ENCODE measurements around the gene ADH1C. TPM values are rescaled to one million over a fixed set of nuclear protein-coding genes. Genes with fewer than 3 reads are reported as not detected.

The ADH1C gene
- total and polyA plus RNA-seq, 2 experiments from 2014 or later = 4.4 to 13.7 TPM

GRCh38 chr4:99305638-99306400 lies 46.7 kb downstream of the ADH1C start:
- no peaks in the 10 kb centered on the region for H3K79me2 ChIP-seq
- H3K36me3 ChIP-seq (replicated peaks; ENCODE audit: insufficient read depth, low read depth) = no peaks in the 10 kb centered on the region
- no peaks in the 10 kb centered on the region for H3K27me3 ChIP-seq
- H3K4me2 ChIP-seq = no peak overlapping the region
- H2AFZ ChIP-seq = no peak overlapping the region
- no peaks in the 10 kb centered on the region for H3K9me2 ChIP-seq (replicated peaks; ENCODE audit: insufficient read depth)
- WGBS (ENCODE audit: low lambda C conversion rate, missing lambda C conversion rate) = 90% methylated on average over 11 of the region's 11 CpGs
- no peak overlapping the region for H3K4me3 ChIP-seq
- no peaks in the 10 kb centered on the region for H3K4me1 ChIP-seq (ENCODE audit: insufficient read depth)
- no peak overlapping the region for H3K27ac ChIP-seq
- H3K9me3 ChIP-seq (ENCODE audit: low read depth) = no peaks in the 10 kb centered on the region
- TF ChIP-seq EZH2 (IDR thresholded peaks at IDR 0.05; ENCODE audit: borderline replicate concordance) (no peak), CTCF (IDR thresholded peaks at IDR 0.05; ENCODE audit: poor library complexity) (no peak), EZH2phosphoT487 (IDR thresholded peaks at IDR 0.05; ENCODE audit: low read depth, severe bottlenecking, unreplicated experiment) (no peak)
- DNase-seq (ENCODE audit: low spot score) = no peak
- H4K20me1 ChIP-seq (ENCODE audit: insufficient read depth, poor library complexity, severe bottlenecking) = no peaks in the 10 kb centered on the region

- Histone ChIP-seq H3K4me1 (ENCODE audit: insufficient read depth) (no peaks in the 10 kb centered on the region), H3K9me2 (replicated peaks; ENCODE audit: insufficient read depth) (no peaks in the 10 kb centered on the region), H3K79me2 (no peaks in the 10 kb centered on the region), H3K9me3 (ENCODE audit: low read depth) (no peaks in the 10 kb centered on the region), H3K4me3 (no peak overlapping the region), H4K20me1 (ENCODE audit: insufficient read depth, poor library complexity, severe bottlenecking) (no peaks in the 10 kb centered on the region), H3K36me3 (replicated peaks; ENCODE audit: insufficient read depth, low read depth) (no peaks in the 10 kb centered on the region), H2AFZ (no peak overlapping the region), H3K4me2 (no peak overlapping the region), H3K27ac (peak overlapping the region; percentile 9), H3K27me3 (no peaks in the 10 kb centered on the region)
- 92% methylated on average over 7 of the region's 7 CpGs for WGBS (ENCODE audit: low lambda C conversion rate, missing lambda C conversion rate)
- no peak for DNase-seq (ENCODE audit: low spot score)
- TF ChIP-seq CTCF (IDR thresholded peaks at IDR 0.05; ENCODE audit: poor library complexity) (no peak), EZH2 (IDR thresholded peaks at IDR 0.05; ENCODE audit: borderline replicate concordance) (no peak), EZH2phosphoT487 (IDR thresholded peaks at IDR 0.05; ENCODE audit: low read depth, severe bottlenecking, unreplicated experiment) (no peak)
Observed at GRCh38 chr4:99301376-99302164, 51.0 kb downstream of the ADH1C start.

- Histone ChIP-seq H3K27ac (no peak overlapping the region), H4K20me1 (ENCODE audit: insufficient read depth, poor library complexity, severe bottlenecking) (no peaks in the 10 kb centered on the region), H3K4me2 (no peak overlapping the region), H3K4me3 (no peak overlapping the region), H2AFZ (no peak overlapping the region), H3K9me2 (replicated peaks; ENCODE audit: insufficient read depth) (no peaks in the 10 kb centered on the region), H3K36me3 (replicated peaks; ENCODE audit: insufficient read depth, low read depth) (no peaks in the 10 kb centered on the region), H3K27me3 (no peaks in the 10 kb centered on the region), H3K4me1 (ENCODE audit: insufficient read depth) (no peaks in the 10 kb centered on the region), H3K9me3 (ENCODE audit: low read depth) (no peaks in the 10 kb centered on the region), H3K79me2 (no peaks in the 10 kb centered on the region)
- 46% methylated on average over 4 of the region's 4 CpGs for WGBS (ENCODE audit: low lambda C conversion rate, missing lambda C conversion rate)
- peak; percentile 77 for DNase-seq (ENCODE audit: low spot score)
- no peak for TF ChIP-seq EZH2 (IDR thresholded peaks at IDR 0.05; ENCODE audit: borderline replicate concordance)
- TF ChIP-seq EZH2phosphoT487 (IDR thresholded peaks at IDR 0.05; ENCODE audit: low read depth, severe bottlenecking, unreplicated experiment) = no peak
- no peak for TF ChIP-seq CTCF (IDR thresholded peaks at IDR 0.05; ENCODE audit: poor library complexity)
Observed at GRCh38 chr4:99300934-99301333, 51.6 kb downstream of the ADH1C start.
